ENCODE results near the gene ANKH. TPM values are rescaled to one million over a fixed set of nuclear protein-coding genes. Genes with fewer than 3 reads are reported as not detected.
"Not testable (repeated sequence)": the region's sequence is repeated elsewhere in the genome, so short reads cannot be mapped to it uniquely, and the experiment has no call there.

ANKH gene
- polyA plus RNA-seq, 2 of the 4 experiments (the other 2 are of a cell fraction): 11.7 to 17.3 TPM

DNA sequence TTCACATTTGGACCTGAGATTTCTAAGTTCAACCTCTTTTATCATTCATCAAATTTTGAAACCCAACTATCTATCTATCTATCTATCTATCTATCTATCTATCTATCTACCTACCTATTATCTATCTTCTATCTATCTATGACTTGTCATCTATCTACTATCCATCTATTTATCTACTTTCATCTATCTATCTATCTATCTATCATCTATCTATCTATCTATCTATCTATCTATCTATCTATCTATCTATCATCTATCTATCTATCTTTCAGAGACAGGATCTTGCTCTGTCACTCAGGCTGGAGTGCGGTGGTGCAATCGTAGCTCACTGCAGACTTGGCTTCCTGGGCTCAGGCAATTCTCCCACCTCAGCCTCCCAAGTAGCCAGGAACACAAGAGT lies 47.5 kb upstream of the ANKH start:
- 85% methylated on average over 2 of the region's 2 CpGs for WGBS (ENCODE audit: missing lambda C conversion rate)
- H3K9me3 ChIP-seq; ATAC-seq; H3K4me3 ChIP-seq; H3K27ac ChIP-seq; H3K4me2 ChIP-seq; FAIRE-seq; H3K4me1 ChIP-seq; DNase-seq (ENCODE audit: low read depth in 1 of 2, low spot score in 1 of 2); POLR2A ChIA-PET: not testable (repeated sequence)
- CTCF ChIA-PET: interaction anchor here (1.2 to 1.3 kb wide), 2 partner anchors 22 to 84 kb away, joined by 3 read pairs; no protein-coding TSS in a partner anchor

GRCh38 chr5:14917719-14918118 lies 46.1 kb upstream of the ANKH start:
- Histone ChIP-seq H3K27ac (no peak overlapping the region), H3K4me3 (no peak overlapping the region), H3K4me1 (peaks cover 9% of the 10 kb centered on the region; the same call in 1 of the 3 replicates), H3K4me2 (no peak overlapping the region), H3K9me3 (no peaks in the 10 kb centered on the region)
- POLR2A ChIA-PET: interaction anchor here (0.6 kb wide), 1 partner anchor 50 kb away, joined by 4 read pairs; no protein-coding TSS in a partner anchor
- CTCF ChIA-PET: interaction anchor here (0.9 to 1.3 kb wide), 3 partner anchors 23 to 97 kb away, joined by 3 read pairs; no protein-coding TSS in a partner anchor
- no peak for TF ChIP-seq TP53 (CRISPR knock-in tag; IDR thresholded peaks at IDR 0.05)
- no peak for DNase-seq (ENCODE audit: low read depth in 1 of 2, low spot score in 1 of 2)
- ATAC-seq: no peak
- 20% methylated on average over 2 of the region's 2 CpGs for WGBS (ENCODE audit: missing lambda C conversion rate)
- FAIRE-seq: no peak

- WGBS (ENCODE audit: missing lambda C conversion rate): 82% methylated on average over 10 of the region's 10 CpGs
- Histone ChIP-seq H3K4me3 (no peak overlapping the region), H3K27ac (no peak overlapping the region), H3K4me2 (no peak overlapping the region), H3K4me1 (peaks cover 9% of the 10 kb centered on the region; the same call in 1 of the 3 replicates), H3K9me3 (no peaks in the 10 kb centered on the region)
- DNase-seq (ENCODE audit: low read depth in 1 of 2, low spot score in 1 of 2): no peak
- TF ChIP-seq CHD4 (IDR thresholded peaks at IDR 0.05; ENCODE audit: borderline replicate concordance): no peak
- no peak for TF ChIP-seq ESRRA (IDR thresholded peaks at IDR 0.05; ENCODE audit: borderline replicate concordance, low read length)
- TF ChIP-seq RARB (CRISPR knock-in tag; IDR thresholded peaks at IDR 0.05): no peak
- TF ChIP-seq POLR2A (IDR thresholded peaks at IDR 0.05; ENCODE audit: low read length): no peak
- no peak for TF ChIP-seq CBX2 (IDR thresholded peaks at IDR 0.05; ENCODE audit: borderline replicate concordance, low read depth)
- CTCF ChIA-PET: interaction anchor here (1.0 kb wide), 1 partner anchor 14 kb away, joined by 3 read pairs; no protein-coding TSS in a partner anchor
- POLR2A ChIA-PET: no interaction called here
- no peak for ATAC-seq
- no peak for FAIRE-seq
These were observed 43.8 kb upstream of the ANKH start for GRCh38 chr5:14915291-14915952.

GRCh38 chr5:14914623-14915260 lies 43.2 kb upstream of the ANKH start:
- H3K27ac ChIP-seq: no peak overlapping the region
- H3K4me2 ChIP-seq: no peak overlapping the region
- TF ChIP-seq RARB (CRISPR knock-in tag; IDR thresholded peaks at IDR 0.05): no peak
- TF ChIP-seq EHMT2 (IDR thresholded peaks at IDR 0.05; ENCODE audit: low read depth): no peak
- no peak for TF ChIP-seq FOSB (CRISPR knock-in tag; IDR thresholded peaks at IDR 0.05)
- no peak for TF ChIP-seq ZNF302 (CRISPR knock-in tag; IDR thresholded peaks at IDR 0.05)
- H3K4me1 ChIP-seq: peaks cover 9% of the 10 kb centered on the region; the same call in 1 of the 3 replicates
- CTCF ChIA-PET: no interaction called here
- no peak overlapping the region for H3K4me3 ChIP-seq
- H3K9me3 ChIP-seq: no peaks in the 10 kb centered on the region
- ATAC-seq: peak in 1 of 2 experiments; percentile 56; a peak in 3 of 6 replicates
- 72% methylated on average over 8 of the region's 8 CpGs for WGBS (ENCODE audit: missing lambda C conversion rate)
- no peak for DNase-seq (ENCODE audit: low read depth in 1 of 2, low spot score in 1 of 2)
- FAIRE-seq: no peak
- POLR2A ChIA-PET: no interaction called here

DNA sequence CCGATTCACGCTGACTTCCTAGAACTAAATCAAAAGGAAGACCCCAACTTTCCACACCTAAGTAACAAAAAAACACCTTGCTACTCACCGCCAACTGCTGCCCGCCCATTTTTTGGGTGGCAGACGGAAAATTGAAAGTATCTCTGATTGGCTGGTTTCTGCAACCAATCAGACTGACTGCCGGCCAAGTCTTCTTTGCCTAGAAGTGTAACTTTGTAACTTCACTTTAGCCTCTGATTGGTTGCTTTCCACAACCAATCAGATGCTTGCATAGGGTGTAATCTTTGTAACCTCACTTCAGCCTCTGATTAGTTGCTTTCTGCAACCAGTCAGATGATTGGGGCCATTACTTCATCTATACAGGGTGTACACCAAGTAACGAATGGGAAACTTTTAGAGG lies 42.6 kb upstream of the ANKH start:
- H3K4me3 ChIP-seq: no peak overlapping the region
- FAIRE-seq (no peak), DNase-seq (ENCODE audit: low read depth in 1 of 2, low spot score in 1 of 2) (no peak), ATAC-seq (no peak)
- CTCF ChIA-PET: no interaction called here
- POLR2A ChIA-PET: no interaction called here
- TF ChIP-seq RCOR1 (IDR thresholded peaks at IDR 0.05; ENCODE audit: low read depth, low read length) (no peak), CBX2 (IDR thresholded peaks at IDR 0.05; ENCODE audit: borderline replicate concordance, low read depth) (no peak), MAZ (IDR thresholded peaks at IDR 0.05; ENCODE audit: borderline replicate concordance, low read depth, low read length) (no peak), RNF2 (IDR thresholded peaks at IDR 0.05; ENCODE audit: borderline replicate concordance, low read depth) (no peak), HMGXB4 (CRISPR knock-in tag; IDR thresholded peaks at IDR 0.05; ENCODE audit: borderline replicate concordance) (no peak), EHMT2 (IDR thresholded peaks at IDR 0.05; ENCODE audit: low read depth) (no peak), FOXS1 (CRISPR knock-in tag; IDR thresholded peaks at IDR 0.05) (no peak)
- TF ChIP-seq, protein P1, sequence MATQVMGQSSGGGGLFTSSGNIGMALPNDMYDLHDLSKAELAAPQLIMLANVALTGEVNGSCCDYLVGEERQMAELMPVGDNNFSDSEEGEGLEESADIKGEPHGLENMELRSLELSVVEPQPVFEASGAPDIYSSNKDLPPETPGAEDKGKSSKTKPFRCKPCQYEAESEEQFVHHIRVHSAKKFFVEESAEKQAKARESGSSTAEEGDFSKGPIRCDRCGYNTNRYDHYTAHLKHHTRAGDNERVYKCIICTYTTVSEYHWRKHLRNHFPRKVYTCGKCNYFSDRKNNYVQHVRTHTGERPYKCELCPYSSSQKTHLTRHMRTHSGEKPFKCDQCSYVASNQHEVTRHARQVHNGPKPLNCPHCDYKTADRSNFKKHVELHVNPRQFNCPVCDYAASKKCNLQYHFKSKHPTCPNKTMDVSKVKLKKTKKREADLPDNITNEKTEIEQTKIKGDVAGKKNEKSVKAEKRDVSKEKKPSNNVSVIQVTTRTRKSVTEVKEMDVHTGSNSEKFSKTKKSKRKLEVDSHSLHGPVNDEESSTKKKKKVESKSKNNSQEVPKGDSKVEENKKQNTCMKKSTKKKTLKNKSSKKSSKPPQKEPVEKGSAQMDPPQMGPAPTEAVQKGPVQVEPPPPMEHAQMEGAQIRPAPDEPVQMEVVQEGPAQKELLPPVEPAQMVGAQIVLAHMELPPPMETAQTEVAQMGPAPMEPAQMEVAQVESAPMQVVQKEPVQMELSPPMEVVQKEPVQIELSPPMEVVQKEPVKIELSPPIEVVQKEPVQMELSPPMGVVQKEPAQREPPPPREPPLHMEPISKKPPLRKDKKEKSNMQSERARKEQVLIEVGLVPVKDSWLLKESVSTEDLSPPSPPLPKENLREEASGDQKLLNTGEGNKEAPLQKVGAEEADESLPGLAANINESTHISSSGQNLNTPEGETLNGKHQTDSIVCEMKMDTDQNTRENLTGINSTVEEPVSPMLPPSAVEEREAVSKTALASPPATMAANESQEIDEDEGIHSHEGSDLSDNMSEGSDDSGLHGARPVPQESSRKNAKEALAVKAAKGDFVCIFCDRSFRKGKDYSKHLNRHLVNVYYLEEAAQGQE (IDR thresholded peaks at IDR 0.05): no peak
- TF ChIP-seq, protein P2, sequence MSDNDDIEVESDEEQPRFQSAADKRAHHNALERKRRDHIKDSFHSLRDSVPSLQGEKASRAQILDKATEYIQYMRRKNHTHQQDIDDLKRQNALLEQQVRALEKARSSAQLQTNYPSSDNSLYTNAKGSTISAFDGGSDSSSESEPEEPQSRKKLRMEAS (IDR thresholded peaks at IDR 0.05): no peak
- H3K4me1 ChIP-seq: peaks cover 9% of the 10 kb centered on the region; the same call in 1 of the 3 replicates
- no peak overlapping the region for H3K27ac ChIP-seq
- no peak overlapping the region for H3K4me2 ChIP-seq
- 88% methylated on average over 7 of the region's 7 CpGs for WGBS (ENCODE audit: missing lambda C conversion rate)
- H3K9me3 ChIP-seq: no peaks in the 10 kb centered on the region
